Right renal pelvis (tissue), 4 donors: ENCODE measurements around the gene TTC4. TPM values are rescaled to one million over a fixed set of nuclear protein-coding genes. Genes with fewer than 3 reads are reported as not detected.

Experiments
- DNase-seq, 4 donors: peaks; one replicate each; pipeline ENCODE4 v3.0.0-alpha.2; 2013; ENCODE audit warnings: low read depth in 4 of 4, low spot score in 3 of 4, missing footprints in 1 of 4
- polyA plus RNA-seq, 4 donors: library from polyadenylated mRNA; unstranded; fragments of 120-200 nt; gene quantifications; one replicate each; pipeline ENCODE4 v1.2.1, GENCODE V29; 2013; ENCODE audit not compliant: insufficient read length in 4 of 4

TTC4 gene
- polyA plus RNA-seq, 4 donors = 30.1 to 36.9 (median 34.8) TPM

DNA sequence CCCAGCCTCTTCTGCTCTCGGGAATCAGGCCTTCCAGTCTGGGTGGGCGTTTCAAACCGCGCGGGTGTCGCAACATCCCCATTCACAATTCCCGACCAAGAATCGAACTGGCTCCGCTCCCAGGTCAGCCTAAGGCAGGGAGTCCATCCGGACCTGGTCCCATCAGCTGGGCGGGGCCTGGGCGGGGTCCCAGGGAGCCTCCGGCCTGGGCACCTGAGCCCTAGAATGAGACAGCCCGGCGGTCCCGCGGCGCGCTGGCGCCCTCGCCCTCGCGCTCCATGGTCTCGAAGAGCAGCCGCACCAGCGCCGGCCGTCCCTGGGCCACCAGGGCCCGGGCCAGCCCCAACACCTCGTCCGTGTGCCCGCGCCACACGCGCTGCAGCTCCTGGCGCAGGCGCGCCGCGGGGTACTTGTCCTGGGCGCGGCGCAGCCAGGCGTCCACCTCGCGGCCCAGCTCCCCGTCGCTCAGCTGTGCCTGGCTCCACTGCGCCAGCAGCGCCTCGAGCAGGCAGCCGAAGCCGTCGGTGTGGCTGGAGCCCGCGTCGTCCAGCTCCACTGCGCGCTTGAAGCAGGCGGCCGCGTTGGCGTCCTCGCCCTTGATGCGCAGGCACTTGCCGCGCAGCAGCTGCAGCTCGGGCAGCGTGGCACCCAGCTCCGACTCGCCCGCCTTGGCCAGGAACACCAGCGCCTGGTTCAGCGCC lies 65.5 kb downstream of the TTC4 start:
- DNase-seq = no peak

- DNase-seq = no peak
These were observed 66.5 kb downstream of the TTC4 start for GRCh38 chr1:54782156-54782555.

- no peak for DNase-seq
These were observed 66.9 kb downstream of the TTC4 start for GRCh38 chr1:54782588-54782987.

DNA sequence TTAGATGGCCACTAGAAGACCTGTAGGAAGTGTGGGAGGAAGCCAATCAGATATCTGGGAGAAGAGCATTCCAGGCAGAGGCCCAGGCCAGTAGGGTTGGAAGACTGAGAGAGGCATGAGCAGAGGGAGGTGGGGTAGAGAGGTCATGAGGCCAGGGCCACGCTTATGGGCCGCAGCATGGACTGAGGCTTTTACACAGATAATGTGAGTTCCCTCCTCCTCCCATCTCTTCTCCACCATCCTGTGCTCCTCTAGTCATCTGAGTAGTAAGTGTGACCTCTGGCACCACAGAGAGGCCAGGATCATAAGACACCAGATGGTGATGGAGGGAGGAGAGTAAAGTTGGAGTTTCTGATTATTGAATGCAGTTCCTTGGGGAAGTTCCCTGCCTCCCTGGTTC lies 68.4 kb downstream of the TTC4 start:
- DNase-seq = no peak

DNA sequence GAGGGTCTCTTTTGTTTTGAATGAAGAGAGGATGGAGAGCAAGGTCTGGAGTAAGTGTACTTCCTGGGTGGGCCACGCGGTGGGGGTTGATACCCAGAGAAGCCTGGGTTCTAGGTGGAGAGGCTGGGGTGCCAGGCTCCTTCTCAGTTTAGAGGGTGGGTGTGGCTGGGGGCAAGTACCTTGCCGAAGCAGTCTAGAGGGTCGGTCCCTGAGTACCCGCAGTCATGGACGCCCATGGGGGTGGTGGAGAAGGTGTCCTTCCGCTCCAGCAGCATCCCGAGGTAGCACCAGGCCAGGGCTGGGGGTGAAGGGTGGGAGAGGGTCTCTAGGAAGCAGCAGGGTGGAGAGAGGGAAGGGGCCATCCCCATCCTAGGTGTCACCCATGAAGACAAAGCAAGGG lies 71.1 kb downstream of the TTC4 start:
- no peak for DNase-seq

- no peak for DNase-seq
These were observed 71.9 kb downstream of the TTC4 start for GRCh38 chr1:54787604-54788003.

GRCh38 chr1:54788459-54788858 lies 72.8 kb downstream of the TTC4 start:
- DNase-seq = no peak

GRCh38 chr1:54791880-54792522 lies 76.3 kb downstream of the TTC4 start:
- no peak for DNase-seq

Other genes starting within 250 kb of the TTC4 start
- gene ACOT11, start 167.6 kb upstream of the TTC4 start, polyA plus RNA-seq = 10 to 100 TPM in 2 of 4 donors, 1 to 10 TPM in 2; 9.0 to 14.1 (median 10.3) TPM
- 10 to 100 TPM; 24.6 to 35.1 (median 31.8) TPM for gene FAM151A, start 92.3 kb upstream of the TTC4 start, polyA plus RNA-seq
- gene MROH7, start 74.1 kb upstream of the TTC4 start, polyA plus RNA-seq = 1 to 10 TPM; 3.7 to 6.5 (median 4.7) TPM
- 10 to 100 TPM; 11.1 to 11.4 (median 11.2) TPM for gene PARS2, start 48.7 kb downstream of the TTC4 start, polyA plus RNA-seq
- 1 to 10 TPM; 5.0 to 7.0 (median 6.7) TPM for gene TTC22, start 85.5 kb downstream of the TTC4 start, polyA plus RNA-seq
- gene DHCR24, start 171.3 kb downstream of the TTC4 start, polyA plus RNA-seq = 10 to 100 TPM; 72.1 to 92.3 (median 79.8) TPM